ENCODE measurements around the gene VARS1. TPM values are rescaled to one million over a fixed set of nuclear protein-coding genes. Genes with fewer than 3 reads are reported as not detected.
"Not testable (repeated sequence)": the region's sequence is repeated elsewhere in the genome, so short reads cannot be mapped to it uniquely, and the experiment has no call there.

The VARS1 gene
- polyA plus RNA-seq (2013, experiment 1 of 2; ENCODE audit: insufficient read length), result 91.7 TPM
- polyA plus RNA-seq (2013, experiment 2 of 2; ENCODE audit: insufficient read length), result 96.8 TPM

GRCh38 chr6:31795616-31796298 lies at the start of gene VARS1:
Gene VARS1, minus strand, starts transcription at chr6:31795752. Its CDS starts 535 bp downstream, at chr6:31795217.
- DNase-seq, result peak; percentile 89

GRCh38 chr6:31844507-31844906 lies 49.0 kb upstream of the VARS1 start:
- DNase-seq, result no peak

- no peak for DNase-seq
Measured at GRCh38 chr6:31842053-31842452, 46.5 kb upstream of the VARS1 start.

GRCh38 chr6:31839779-31840126 lies 44.2 kb upstream of the VARS1 start:
- not testable (repeated sequence) for DNase-seq

GRCh38 chr6:31838968-31839367 lies 43.4 kb upstream of the VARS1 start:
- DNase-seq, result no peak

- not testable (repeated sequence) for DNase-seq
Measured at GRCh38 chr6:31838114-31838553, 42.6 kb upstream of the VARS1 start.

GRCh38 chr6:31837369-31838113 lies 42.0 kb upstream of the VARS1 start:
- no peak for DNase-seq

GRCh38 chr6:31836474-31837368 lies 41.2 kb upstream of the VARS1 start:
- peak; percentile 21 for DNase-seq

- DNase-seq, result no peak
Measured at GRCh38 chr6:31836047-31836473, 40.5 kb upstream of the VARS1 start.

GRCh38 chr6:31834367-31835250 lies 39.1 kb upstream of the VARS1 start:
- DNase-seq, result peak; percentile 86

- DNase-seq, result no peak
Measured at GRCh38 chr6:31831350-31832215, 36.0 kb upstream of the VARS1 start.

- no peak for DNase-seq
Measured at GRCh38 chr6:31830886-31831335, 35.4 kb upstream of the VARS1 start.

- DNase-seq, result peak; percentile 34
Measured at GRCh38 chr6:31829633-31830283, 34.2 kb upstream of the VARS1 start.

GRCh38 chr6:31827286-31828079 lies 31.9 kb upstream of the VARS1 start, which contains the start of gene HSPA1B:
Gene HSPA1B, plus strand, starts transcription at chr6:31827738. Its CDS starts 213 bp downstream, at chr6:31827951.
- peak; percentile 100 for DNase-seq

GRCh38 chr6:31826793-31827285 lies 31.3 kb upstream of the VARS1 start:
- peak; percentile 87 for DNase-seq

GRCh38 chr6:31825553-31825952 lies 30.0 kb upstream of the VARS1 start:
- no peak for DNase-seq

- DNase-seq, result not testable (repeated sequence)
Measured at GRCh38 chr6:31823592-31824196, 28.1 kb upstream of the VARS1 start.
